Keratinocyte (primary cell): Measurements from ENCODE around the gene SEL1L2. TPM values are rescaled to one million over a fixed set of nuclear protein-coding genes. Genes with fewer than 3 reads are reported as not detected.

Source experiments
- DNase-seq: peaks from one replicate; pipeline ENCODE4 v3.0.0-alpha.2; 2011; ENCODE audit warnings: low read depth, missing footprints, low spot score
- FAIRE-seq: peaks from 2 replicates; lab custom pipeline; 2011; peaks lifted over from hg19 to GRCh38; lab: Jason Lieb, UNC
- H2AFZ ChIP-seq: 2 replicates; pipeline ENCODE4 v1.6.0; 2012; ENCODE audit warnings: low read length, control low read depth, inconsistent platforms; ENCODE audit not compliant: control insufficient read depth
- H3K27ac ChIP-seq: 2 replicates; pipeline ENCODE4 v1.5.1; 2011; ENCODE audit warnings: low read length; ENCODE audit not compliant: control insufficient read depth, insufficient read depth
- H3K27me3 ChIP-seq: 3 replicates; pipeline ENCODE4 v1.6.0; 2011; ENCODE audit warnings: low read length; ENCODE audit not compliant: control insufficient read depth, insufficient read depth; ENCODE audit errors: extremely low read depth
- H3K36me3 ChIP-seq, 2 experiments: 2 replicates in 1 of 2; 3 replicates in 1 of 2; pipeline ENCODE4 v1.5.1; 2011; ENCODE audit warnings: low read length in 2 of 2, mild to moderate bottlenecking in 1 of 2; ENCODE audit not compliant: control insufficient read depth in 2 of 2, insufficient read depth in 2 of 2; ENCODE audit errors: extremely low read depth in 1 of 2
- H3K4me1 ChIP-seq: 3 replicates; pipeline ENCODE4 v1.5.1; 2011; ENCODE audit warnings: low read length; ENCODE audit not compliant: control insufficient read depth, insufficient read depth; ENCODE audit errors: extremely low read depth
- H3K4me2 ChIP-seq: 3 replicates; pipeline ENCODE4 v1.6.0; 2011; ENCODE audit warnings: low read depth, low read length; ENCODE audit not compliant: control insufficient read depth, insufficient read depth; ENCODE audit errors: extremely low read depth
- H3K4me3 ChIP-seq, 3 experiments: fragments of 200-600 bp in 1 of 3; sonication (generic) in 1 of 3; 2 replicates in 2 of 3; 3 replicates in 1 of 3; pipeline ENCODE4 v1.5.1; 2011 to 2016; ENCODE audit warnings: low read length in 3 of 3, mild to moderate bottlenecking in 3 of 3, control low read depth in 2 of 3, inconsistent platforms in 1 of 3, low read depth in 1 of 3, mixed read lengths in 1 of 3, mixed run types in 1 of 3, moderate library complexity in 1 of 3; ENCODE audit not compliant: control insufficient read depth in 2 of 3, insufficient read depth in 2 of 3; ENCODE audit errors: extremely low read depth in 1 of 3
- H3K79me2 ChIP-seq: 2 replicates; pipeline ENCODE4 v1.6.0; 2012; ENCODE audit warnings: low read length; ENCODE audit not compliant: control insufficient read depth, insufficient read depth
- H3K9ac ChIP-seq: 3 replicates; pipeline ENCODE4 v1.6.0; 2011; ENCODE audit warnings: low read length; ENCODE audit not compliant: control insufficient read depth, insufficient read depth; ENCODE audit errors: extremely low read depth
- H3K9me1 ChIP-seq: 3 replicates; pipeline ENCODE4 v1.6.0; 2011; ENCODE audit warnings: low read length; ENCODE audit not compliant: control insufficient read depth, insufficient read depth; ENCODE audit errors: extremely low read depth
- H3K9me3 ChIP-seq: 2 replicates; pipeline ENCODE4 v1.5.1; 2012; ENCODE audit warnings: low read depth, low read length; ENCODE audit not compliant: control insufficient read depth
- H4K20me1 ChIP-seq: 3 replicates; pipeline ENCODE4 v1.6.0; 2011; ENCODE audit warnings: low read length; ENCODE audit not compliant: control insufficient read depth, insufficient read depth; ENCODE audit errors: extremely low read depth
- EZH2 ChIP-seq: IDR thresholded peaks from one replicate; pipeline ENCODE4 v1.6.1; 2012; ENCODE audit warnings: inconsistent platforms, mild to moderate bottlenecking, low read length, moderate library complexity
- dilution Hi-C: fragments of 300-500 bp; cut with MboI; formaldehyde crosslinking; loops from one replicate; pipeline ENCODE4 v1.7.0; 2020; ENCODE audit warnings: low sequenced_read_pairs; ENCODE audit not compliant: extremely low pct_ligation_motif_present
- polyA minus RNA-seq, 3 experiments: library from RNA; depleted of rRNA, polyadenylated mRNA; stranded (reverse); fragments of >200 nt; gene quantifications; 1 replicate in 1 of 3; 2 replicates in 1 of 3; 3 replicates in 1 of 3; pipeline ENCODE4 v1.2.3, GENCODE V29; 2011
- polyA plus RNA-seq, 5 experiments: library from polyadenylated mRNA; depleted of rRNA in 3 of 5; stranded (reverse) in 3 of 5; stranded (forward) in 1 of 5; unstranded in 1 of 5; fragments of >200 nt; gene quantifications; 1 replicate in 1 of 5; 2 replicates in 3 of 5; 3 replicates in 1 of 5; pipeline versions ENCODE4 v1.2.1 to v1.2.3, GENCODE V29; 2011 to 2012; ENCODE audit warnings: missing spikeins in 2 of 5, low read depth in 1 of 5, low replicate concordance in 1 of 5
- TF ChIP-seq, protein P1 (sequence below), 3 experiments: IDR thresholded peaks in 1 of 3; conservative IDR thresholded peaks in 1 of 3; optimal IDR thresholded peaks in 1 of 3; 2 replicates in 2 of 3; 3 replicates in 1 of 3; pipeline versions ENCODE3 to v1.5.1; 2011; ENCODE audit warnings: low read length in 3 of 3, mild to moderate bottlenecking in 3 of 3, moderate library complexity in 2 of 3, control low read depth in 1 of 3, inconsistent platforms in 1 of 3; ENCODE audit not compliant: insufficient read depth in 2 of 3; ENCODE audit errors: extremely low read depth in 1 of 3

The SEL1L2 gene
- not detected in 3 replicates for polyA plus RNA-seq
- polyA plus RNA-seq (2011; ENCODE audit: low read depth) = not detected
- polyA plus RNA-seq (2011; cell fraction: cytosol; rRNA removed) = not detected in 2 replicates
- not detected in 2 replicates for polyA plus RNA-seq (2011; cell fraction: nucleus; rRNA removed)
- polyA plus RNA-seq (2012; ENCODE audit: low replicate concordance) = not detected in 2 replicates
- polyA minus RNA-seq = not detected in 3 replicates
- polyA minus RNA-seq (2011; cell fraction: cytosol; rRNA and poly(A)+ RNA removed) = not detected
- polyA minus RNA-seq (2011; cell fraction: nucleus; rRNA and poly(A)+ RNA removed) = not detected in 2 replicates

DNA sequence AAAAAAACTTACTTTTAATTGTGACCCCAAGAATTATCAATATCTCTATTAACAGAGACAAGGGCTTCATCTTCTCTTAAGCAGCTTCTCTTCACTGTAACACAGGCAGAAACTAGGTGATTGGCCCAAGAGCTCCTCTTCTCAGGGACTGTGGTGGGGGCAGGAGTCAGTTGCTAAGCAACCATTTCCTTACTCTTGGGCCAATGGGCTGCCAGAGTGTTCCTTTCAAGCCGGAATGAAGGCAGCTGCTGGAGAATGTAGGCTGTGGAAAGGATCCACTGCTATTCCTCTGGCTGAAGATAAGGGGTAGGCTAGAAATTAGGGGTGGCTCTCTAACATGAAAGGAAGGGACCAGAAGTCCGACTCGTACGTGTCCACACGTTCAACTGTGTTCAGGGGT, at the start of gene SEL1L2:
Gene SEL1L2, minus strand, starts transcription at position 150 of the 400 bp plus-strand sequence. Its CDS starts 80 bp downstream, at position 70.
- TF ChIP-seq, protein P1, sequence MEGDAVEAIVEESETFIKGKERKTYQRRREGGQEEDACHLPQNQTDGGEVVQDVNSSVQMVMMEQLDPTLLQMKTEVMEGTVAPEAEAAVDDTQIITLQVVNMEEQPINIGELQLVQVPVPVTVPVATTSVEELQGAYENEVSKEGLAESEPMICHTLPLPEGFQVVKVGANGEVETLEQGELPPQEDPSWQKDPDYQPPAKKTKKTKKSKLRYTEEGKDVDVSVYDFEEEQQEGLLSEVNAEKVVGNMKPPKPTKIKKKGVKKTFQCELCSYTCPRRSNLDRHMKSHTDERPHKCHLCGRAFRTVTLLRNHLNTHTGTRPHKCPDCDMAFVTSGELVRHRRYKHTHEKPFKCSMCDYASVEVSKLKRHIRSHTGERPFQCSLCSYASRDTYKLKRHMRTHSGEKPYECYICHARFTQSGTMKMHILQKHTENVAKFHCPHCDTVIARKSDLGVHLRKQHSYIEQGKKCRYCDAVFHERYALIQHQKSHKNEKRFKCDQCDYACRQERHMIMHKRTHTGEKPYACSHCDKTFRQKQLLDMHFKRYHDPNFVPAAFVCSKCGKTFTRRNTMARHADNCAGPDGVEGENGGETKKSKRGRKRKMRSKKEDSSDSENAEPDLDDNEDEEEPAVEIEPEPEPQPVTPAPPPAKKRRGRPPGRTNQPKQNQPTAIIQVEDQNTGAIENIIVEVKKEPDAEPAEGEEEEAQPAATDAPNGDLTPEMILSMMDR (optimal IDR thresholded peaks at IDR 0.05 in 1 of 3, IDR thresholded peaks at IDR 0.05 in 1 of 3, conservative IDR thresholded peaks at IDR 0.05 in 1 of 3; ENCODE audit: extremely low read depth in 1 of 3, insufficient read depth in 2 of 3, low read length in 3 of 3) = no peak
- TF ChIP-seq EZH2 = no peak
- Histone ChIP-seq H3K9me1 (no peaks in the 10 kb centered on the region), H3K4me1 (no peaks in the 10 kb centered on the region), H3K4me3 (no peak within 1 kb of the TSS), H4K20me1 (no peaks in the 10 kb centered on the region), H2AFZ (no peak within 1 kb of the TSS), H3K79me2 (no peaks in the 10 kb centered on the region), H3K4me2 (no peak within 1 kb of the TSS), H3K27me3 (no peaks in the 10 kb centered on the region), H3K27ac (no peak within 1 kb of the TSS), H3K36me3 (no peaks in the 10 kb centered on the region), H3K9ac (no peak within 1 kb of the TSS), H3K9me3 (no peaks in the 10 kb centered on the region)
- FAIRE-seq = no peak
- no peak for DNase-seq
- dilution Hi-C loops = no loop called here

- no peaks in the 10 kb centered on the region for H3K36me3 ChIP-seq
- dilution Hi-C loops = no loop called here
- H3K4me2 ChIP-seq = no peak overlapping the region
- no peak overlapping the region for H3K9ac ChIP-seq
- H3K79me2 ChIP-seq = no peaks in the 10 kb centered on the region
- no peak for FAIRE-seq
- no peak overlapping the region for H3K27ac ChIP-seq
- no peak overlapping the region for H2AFZ ChIP-seq
- H3K4me3 ChIP-seq = no peak overlapping the region
- no peaks in the 10 kb centered on the region for H3K4me1 ChIP-seq
- H3K9me3 ChIP-seq = no peaks in the 10 kb centered on the region
- H4K20me1 ChIP-seq = no peaks in the 10 kb centered on the region
- no peaks in the 10 kb centered on the region for H3K27me3 ChIP-seq
- no peaks in the 10 kb centered on the region for H3K9me1 ChIP-seq
- DNase-seq = no peak
- TF ChIP-seq, protein P1 (optimal IDR thresholded peaks at IDR 0.05 in 1 of 3, IDR thresholded peaks at IDR 0.05 in 1 of 3, conservative IDR thresholded peaks at IDR 0.05 in 1 of 3; ENCODE audit: extremely low read depth in 1 of 3, insufficient read depth in 2 of 3, low read length in 3 of 3) = no peak
- TF ChIP-seq EZH2 = no peak
Measured at GRCh38 chr20:14036567-14036966, 46.2 kb upstream of the SEL1L2 start.
